Esophagus squamous epithelium (tissue), 4 donors: ENCODE data around the gene SERGEF.

Experiments
- CTCF ChIP-seq, 6 experiments: fragments of 450-650 bp in 4 of 6; fragments of 200-600 bp in 2 of 6; sonication (generic) in 2 of 6; IDR thresholded peaks; one replicate each; pipeline ENCODE4 v1.5.1; 2016 to 2019; ENCODE audit warnings: antibody characterized with exemption in 6 of 6, mild to moderate bottlenecking in 4 of 6, moderate library complexity in 4 of 6
- POLR2A ChIP-seq, 4 donors: fragments of 450-650 bp; IDR thresholded peaks; one replicate each; pipeline ENCODE4 v1.6.1; 2017; ENCODE audit warnings: antibody characterized with exemption in 4 of 4, mild to moderate bottlenecking in 4 of 4, moderate library complexity in 3 of 4

- TF ChIP-seq CTCF (IDR thresholded peaks at IDR 0.05) (no peak), POLR2A (IDR thresholded peaks at IDR 0.05) (no peak)
These were observed 272.9 kb downstream of the SERGEF start for GRCh38 chr11:17739945-17740338.
